ENCODE data around the gene ROR2.

GRCh38 chr9:91891915-91892314 lies 58.1 kb downstream of the ROR2 start:
- TF ChIP-seq, protein P1, sequence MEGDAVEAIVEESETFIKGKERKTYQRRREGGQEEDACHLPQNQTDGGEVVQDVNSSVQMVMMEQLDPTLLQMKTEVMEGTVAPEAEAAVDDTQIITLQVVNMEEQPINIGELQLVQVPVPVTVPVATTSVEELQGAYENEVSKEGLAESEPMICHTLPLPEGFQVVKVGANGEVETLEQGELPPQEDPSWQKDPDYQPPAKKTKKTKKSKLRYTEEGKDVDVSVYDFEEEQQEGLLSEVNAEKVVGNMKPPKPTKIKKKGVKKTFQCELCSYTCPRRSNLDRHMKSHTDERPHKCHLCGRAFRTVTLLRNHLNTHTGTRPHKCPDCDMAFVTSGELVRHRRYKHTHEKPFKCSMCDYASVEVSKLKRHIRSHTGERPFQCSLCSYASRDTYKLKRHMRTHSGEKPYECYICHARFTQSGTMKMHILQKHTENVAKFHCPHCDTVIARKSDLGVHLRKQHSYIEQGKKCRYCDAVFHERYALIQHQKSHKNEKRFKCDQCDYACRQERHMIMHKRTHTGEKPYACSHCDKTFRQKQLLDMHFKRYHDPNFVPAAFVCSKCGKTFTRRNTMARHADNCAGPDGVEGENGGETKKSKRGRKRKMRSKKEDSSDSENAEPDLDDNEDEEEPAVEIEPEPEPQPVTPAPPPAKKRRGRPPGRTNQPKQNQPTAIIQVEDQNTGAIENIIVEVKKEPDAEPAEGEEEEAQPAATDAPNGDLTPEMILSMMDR (IDR thresholded peaks at IDR 0.05) = no peak
- no peak for TF ChIP-seq TCF7L2 (IDR thresholded peaks at IDR 0.05; ENCODE audit: low read depth, low read length)
- no peak for TF ChIP-seq SIN3A (IDR thresholded peaks at IDR 0.05; ENCODE audit: borderline replicate concordance, insufficient read depth, low read depth, low read length)
- TF ChIP-seq, protein P2, sequence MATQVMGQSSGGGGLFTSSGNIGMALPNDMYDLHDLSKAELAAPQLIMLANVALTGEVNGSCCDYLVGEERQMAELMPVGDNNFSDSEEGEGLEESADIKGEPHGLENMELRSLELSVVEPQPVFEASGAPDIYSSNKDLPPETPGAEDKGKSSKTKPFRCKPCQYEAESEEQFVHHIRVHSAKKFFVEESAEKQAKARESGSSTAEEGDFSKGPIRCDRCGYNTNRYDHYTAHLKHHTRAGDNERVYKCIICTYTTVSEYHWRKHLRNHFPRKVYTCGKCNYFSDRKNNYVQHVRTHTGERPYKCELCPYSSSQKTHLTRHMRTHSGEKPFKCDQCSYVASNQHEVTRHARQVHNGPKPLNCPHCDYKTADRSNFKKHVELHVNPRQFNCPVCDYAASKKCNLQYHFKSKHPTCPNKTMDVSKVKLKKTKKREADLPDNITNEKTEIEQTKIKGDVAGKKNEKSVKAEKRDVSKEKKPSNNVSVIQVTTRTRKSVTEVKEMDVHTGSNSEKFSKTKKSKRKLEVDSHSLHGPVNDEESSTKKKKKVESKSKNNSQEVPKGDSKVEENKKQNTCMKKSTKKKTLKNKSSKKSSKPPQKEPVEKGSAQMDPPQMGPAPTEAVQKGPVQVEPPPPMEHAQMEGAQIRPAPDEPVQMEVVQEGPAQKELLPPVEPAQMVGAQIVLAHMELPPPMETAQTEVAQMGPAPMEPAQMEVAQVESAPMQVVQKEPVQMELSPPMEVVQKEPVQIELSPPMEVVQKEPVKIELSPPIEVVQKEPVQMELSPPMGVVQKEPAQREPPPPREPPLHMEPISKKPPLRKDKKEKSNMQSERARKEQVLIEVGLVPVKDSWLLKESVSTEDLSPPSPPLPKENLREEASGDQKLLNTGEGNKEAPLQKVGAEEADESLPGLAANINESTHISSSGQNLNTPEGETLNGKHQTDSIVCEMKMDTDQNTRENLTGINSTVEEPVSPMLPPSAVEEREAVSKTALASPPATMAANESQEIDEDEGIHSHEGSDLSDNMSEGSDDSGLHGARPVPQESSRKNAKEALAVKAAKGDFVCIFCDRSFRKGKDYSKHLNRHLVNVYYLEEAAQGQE (IDR thresholded peaks at IDR 0.05; ENCODE audit: insufficient read depth in 1 of 2, low read depth in 2 of 2, low read length in 1 of 2) = no peak
- no peak for TF ChIP-seq POLR2AphosphoS5 (IDR thresholded peaks at IDR 0.05; ENCODE audit: low read depth, low read length)

Measured in Panc1 (cell line).